GM19035 (cell line): ENCODE data around the gene HTT.

Experiments used
- ATAC-seq: cut with Tn5 transposase; IDR thresholded peaks from one replicate; pipeline ENCODE4 v1.9.1; 2021; ENCODE audit not compliant: unreplicated experiment

Gene HTT

GRCh38 chr4:3233391-3234071, 159.1 kb downstream of the HTT start:
- ATAC-seq, result no peak

- no peak for ATAC-seq
These were observed 159.9 kb downstream of the HTT start for GRCh38 chr4:3234171-3235029.

DNA sequence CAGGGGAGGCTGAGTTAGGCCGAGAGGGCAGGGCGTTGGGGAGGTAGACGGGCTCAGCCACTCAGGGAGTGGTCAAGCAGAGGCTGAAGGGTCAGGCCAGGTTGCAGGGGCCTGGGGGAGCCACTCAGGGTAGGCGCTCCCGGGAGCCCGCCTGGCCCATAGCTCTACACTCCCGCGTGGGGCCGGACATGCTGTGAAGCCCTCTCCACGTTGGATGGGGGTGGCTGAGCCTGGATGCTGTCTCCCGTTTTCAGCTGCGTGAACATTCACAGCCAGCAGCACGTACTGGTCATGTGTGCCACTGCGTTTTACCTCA, 160.5 kb downstream of the HTT start:
- no peak for ATAC-seq

GRCh38 chr4:3235581-3235980, 161.1 kb downstream of the HTT start:
- ATAC-seq, result no peak

DNA sequence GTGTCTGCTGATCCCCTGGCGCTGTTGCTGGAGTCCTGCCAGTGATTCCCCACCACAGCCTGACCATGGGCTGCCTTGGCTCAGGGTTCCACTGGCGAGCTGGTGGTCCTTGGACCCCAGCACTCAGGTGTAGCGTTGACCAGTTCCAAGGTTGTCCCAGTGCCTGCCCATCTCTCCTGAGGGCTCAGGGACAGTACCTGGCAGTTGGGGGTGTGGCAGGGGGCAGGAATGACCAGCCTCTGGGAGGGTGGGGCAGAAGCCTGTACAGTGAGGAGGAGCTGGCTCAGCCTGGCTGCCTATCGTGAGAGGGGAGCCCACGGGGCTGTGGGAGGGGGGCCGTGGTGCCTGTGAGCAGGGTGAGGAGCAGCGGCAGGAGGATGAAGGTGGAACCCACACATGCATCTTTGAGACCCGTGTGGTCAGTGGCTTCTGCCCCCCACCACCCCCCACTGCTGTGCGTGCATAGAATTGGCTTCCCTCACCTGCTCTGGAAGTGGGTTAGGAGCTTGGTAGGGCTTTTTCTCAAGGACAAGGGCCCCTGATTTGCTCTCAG, 161.9 kb downstream of the HTT start:
- no peak for ATAC-seq

DNA sequence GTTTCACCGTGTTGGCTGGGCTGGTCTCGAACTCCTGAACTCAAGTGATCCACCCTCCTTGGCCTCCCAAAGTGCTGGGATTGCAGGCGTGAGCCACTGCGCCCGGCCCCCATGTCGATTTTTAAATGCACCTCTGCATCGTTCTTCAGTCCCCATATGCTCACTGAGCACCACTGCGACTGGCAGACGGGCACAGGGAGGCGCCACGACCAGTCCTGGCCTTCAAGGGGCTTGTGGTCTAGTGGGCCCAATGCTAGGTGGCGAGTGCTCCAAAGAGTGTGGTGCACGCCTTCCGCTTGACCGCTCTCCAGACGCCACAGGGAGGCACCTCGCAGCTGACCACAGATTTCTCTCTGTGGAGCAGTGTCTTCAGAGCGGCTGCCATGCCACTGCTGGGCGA, 162.8 kb downstream of the HTT start:
- ATAC-seq, result no peak

DNA sequence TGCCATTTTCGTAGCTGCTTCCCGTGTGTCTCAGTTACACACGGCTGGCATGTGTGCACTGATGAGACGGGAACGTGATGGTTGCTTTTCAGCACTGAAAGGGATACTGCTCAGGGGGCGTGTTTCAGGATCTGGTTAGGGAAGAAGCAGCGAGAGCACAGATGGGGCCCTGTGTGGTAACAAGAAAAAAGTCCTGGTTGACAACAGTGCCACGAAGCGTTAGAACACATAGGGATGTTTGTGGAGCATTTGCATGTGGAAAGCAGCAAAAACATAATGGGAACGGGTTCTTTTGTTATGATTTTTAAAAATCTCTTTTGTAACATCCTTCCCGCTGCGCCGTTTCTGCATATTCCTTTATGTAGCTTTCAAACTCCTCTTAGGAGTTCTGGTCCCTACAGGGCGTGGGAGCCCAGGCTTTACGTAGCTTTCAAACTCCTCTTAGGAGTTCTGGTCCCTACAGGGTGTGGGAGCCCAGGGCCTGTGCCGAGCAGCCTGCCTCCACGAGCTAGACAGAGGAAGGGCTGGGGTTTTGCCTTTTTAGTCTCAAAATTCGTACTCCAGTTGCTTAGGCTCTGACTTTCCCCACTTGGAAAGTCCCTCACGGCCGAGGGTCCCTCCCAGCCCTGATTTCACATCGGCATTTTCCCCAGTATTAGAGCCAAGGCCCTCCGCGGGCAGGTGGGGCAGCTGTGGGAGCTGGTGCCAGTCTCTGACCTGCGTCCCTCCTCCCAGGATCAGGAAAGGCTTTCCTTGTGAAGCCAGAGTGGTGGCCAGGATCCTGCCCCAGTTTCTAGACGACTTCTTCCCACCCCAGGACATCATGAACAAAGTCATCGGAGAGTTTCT, 163.5 kb downstream of the HTT start:
- no peak for ATAC-seq

DNA sequence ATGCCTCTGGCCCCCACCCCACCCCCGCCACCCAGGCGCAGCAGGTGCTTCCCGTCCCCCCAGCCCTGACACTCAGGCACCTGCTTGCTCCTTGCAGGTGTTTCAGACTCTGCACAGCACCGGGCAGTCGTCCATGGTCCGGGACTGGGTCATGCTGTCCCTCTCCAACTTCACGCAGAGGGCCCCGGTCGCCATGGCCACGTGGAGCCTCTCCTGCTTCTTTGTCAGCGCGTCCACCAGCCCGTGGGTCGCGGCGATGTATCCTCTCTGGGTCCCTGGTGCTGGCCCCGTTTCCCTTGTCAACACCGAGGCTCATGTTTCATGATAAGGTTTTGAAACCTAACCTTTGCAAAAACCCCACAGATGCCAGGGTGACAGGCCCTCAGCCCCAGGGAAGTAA, 164.2 kb downstream of the HTT start:
- ATAC-seq, result no peak

DNA sequence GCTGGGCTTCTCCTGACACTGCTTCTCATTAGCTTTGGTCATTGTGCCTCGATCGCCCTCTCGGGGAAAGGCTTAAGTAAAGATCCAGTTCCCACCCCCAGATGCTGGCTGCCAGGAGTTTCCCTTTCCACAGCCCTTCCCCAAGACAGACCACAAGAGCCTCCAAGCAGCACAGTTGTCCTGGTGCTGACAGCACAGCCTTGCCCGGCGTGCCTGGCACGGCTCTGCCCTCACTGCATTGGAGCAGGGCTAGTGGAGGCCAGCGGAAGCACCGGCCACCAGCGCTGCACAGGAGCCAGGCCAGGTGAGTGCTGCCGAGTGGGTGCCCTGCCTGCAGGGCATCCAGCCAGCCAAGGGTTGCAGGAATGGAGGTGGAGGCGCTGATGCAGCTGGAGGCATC, 164.8 kb downstream of the HTT start:
- no peak for ATAC-seq

- ATAC-seq, result no peak
These were observed 165.8 kb downstream of the HTT start for GRCh38 chr4:3239998-3240920.

GRCh38 chr4:3240936-3241522, 166.5 kb downstream of the HTT start:
- ATAC-seq, result no peak

DNA sequence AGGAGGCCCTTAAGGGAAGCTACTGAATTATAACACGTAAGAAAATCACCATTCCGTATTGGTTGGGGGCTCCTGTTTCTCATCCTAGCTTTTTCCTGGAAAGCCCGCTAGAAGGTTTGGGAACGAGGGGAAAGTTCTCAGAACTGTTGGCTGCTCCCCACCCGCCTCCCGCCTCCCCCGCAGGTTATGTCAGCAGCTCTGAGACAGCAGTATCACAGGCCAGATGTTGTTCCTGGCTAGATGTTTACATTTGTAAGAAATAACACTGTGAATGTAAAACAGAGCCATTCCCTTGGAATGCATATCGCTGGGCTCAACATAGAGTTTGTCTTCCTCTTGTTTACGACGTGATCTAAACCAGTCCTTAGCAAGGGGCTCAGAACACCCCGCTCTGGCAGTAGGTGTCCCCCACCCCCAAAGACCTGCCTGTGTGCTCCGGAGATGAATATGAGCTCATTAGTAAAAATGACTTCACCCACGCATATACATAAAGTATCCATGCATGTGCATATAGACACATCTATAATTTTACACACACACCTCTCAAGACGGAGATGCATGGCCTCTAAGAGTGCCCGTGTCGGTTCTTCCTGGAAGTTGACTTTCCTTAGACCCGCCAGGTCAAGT, 167.5 kb downstream of the HTT start:
- no peak for ATAC-seq

- ATAC-seq, result no peak
These were observed 168.8 kb downstream of the HTT start for GRCh38 chr4:3243136-3243780.

- no peak for ATAC-seq
These were observed 169.5 kb downstream of the HTT start for GRCh38 chr4:3244002-3244401.

DNA sequence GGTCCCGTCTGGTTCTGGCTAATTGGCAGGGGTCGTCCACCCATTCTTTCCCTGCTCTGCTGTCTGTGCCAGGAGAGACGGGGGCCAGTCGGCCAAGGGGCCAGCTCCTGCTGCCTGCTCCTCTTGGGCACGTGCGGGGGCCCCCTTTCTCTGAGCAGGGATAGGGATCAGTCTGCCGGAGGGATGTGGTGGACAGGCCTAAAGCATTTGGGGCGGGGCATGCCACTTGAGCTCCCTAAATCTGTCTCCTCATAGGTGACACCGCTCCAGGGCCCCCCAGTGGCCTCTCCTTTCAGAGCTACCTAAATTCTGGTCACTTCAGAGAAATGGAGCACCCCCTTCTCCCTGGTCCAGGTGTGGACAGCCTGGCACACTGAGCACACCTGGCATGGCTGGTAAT, 170.3 kb downstream of the HTT start:
- ATAC-seq, result no peak

DNA sequence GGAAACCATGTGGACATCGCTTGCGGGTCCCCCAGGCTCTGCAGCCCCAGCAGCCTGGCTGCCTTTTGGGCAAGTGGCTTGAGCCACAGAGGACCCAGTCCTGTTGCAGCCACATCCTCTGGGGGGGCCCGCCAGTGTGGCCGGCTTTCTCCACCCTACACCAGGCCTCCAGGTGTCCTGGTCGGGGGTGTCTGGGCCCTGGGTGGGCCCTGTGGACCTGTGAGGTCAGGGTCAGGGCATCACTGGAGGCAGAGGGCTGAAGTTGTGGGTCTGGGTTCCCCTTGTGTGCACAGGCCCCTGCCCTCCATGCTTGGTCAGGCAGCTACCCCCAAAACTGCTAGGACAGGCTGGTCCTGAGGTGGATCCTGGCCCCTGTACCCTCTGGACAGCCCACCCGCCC, 171.2 kb downstream of the HTT start:
- ATAC-seq, result no peak

GRCh38 chr4:3246458-3247398, 172.2 kb downstream of the HTT start:
- no peak for ATAC-seq
